Suprapubic skin (tissue), 4 donors: ENCODE measurements around the gene IFIT1B. TPM values are rescaled to one million over a fixed set of nuclear protein-coding genes. Genes with fewer than 3 reads are reported as not detected.
A peak's percentile ranks its signal among the peaks of the same experiment; 100 is the strongest.
"Not testable (repeated sequence)": the region's sequence is repeated elsewhere in the genome, so short reads cannot be mapped to it uniquely, and the experiment has no call there.

Source experiments
- DNase-seq, 2 donors: peaks; one replicate each; pipeline ENCODE4 v3.0.0-alpha.2; 2019; ENCODE audit warnings: low spot score in 2 of 2
- H3K27ac ChIP-seq: fragments of 200-600 bp; sonication (generic); one replicate; pipeline ENCODE4 v1.5.1; 2019
- H3K27me3 ChIP-seq: fragments of 200-600 bp; sonication (generic); one replicate; pipeline ENCODE4 v1.5.1; 2019
- H3K36me3 ChIP-seq: fragments of 200-600 bp; sonication (generic); one replicate; pipeline ENCODE4 v1.5.1; 2019
- H3K4me1 ChIP-seq: fragments of 200-600 bp; sonication (generic); one replicate; pipeline ENCODE4 v1.5.1; 2019
- H3K4me3 ChIP-seq: fragments of 200-600 bp; sonication (generic); one replicate; pipeline ENCODE4 v1.5.1; 2019; ENCODE audit warnings: mild to moderate bottlenecking
- H3K9me3 ChIP-seq: fragments of 200-600 bp; sonication (generic); one replicate; pipeline ENCODE4 v1.5.1; 2019
- CTCF ChIP-seq, 2 donors: fragments of 200-600 bp in 1 of 2; fragments of 450-650 bp in 1 of 2; sonication (generic) in 1 of 2; IDR thresholded peaks; one replicate each; pipeline ENCODE4 v1.5.1; 2016 to 2019; ENCODE audit warnings: antibody characterized with exemption in 2 of 2, mild to moderate bottlenecking in 1 of 2, moderate library complexity in 1 of 2
- EP300 ChIP-seq: sonication (generic); formaldehyde crosslinking; IDR thresholded peaks from one replicate; pipeline ENCODE4 v1.6.1; 2017; ENCODE audit warnings: antibody characterized with exemption
- POLR2A ChIP-seq, 2 donors: fragments of 450-650 bp; IDR thresholded peaks; one replicate each; pipeline ENCODE4 v1.6.1; 2017; ENCODE audit warnings: antibody characterized with exemption in 2 of 2, mild to moderate bottlenecking in 2 of 2, moderate library complexity in 2 of 2
- POLR2AphosphoS5 ChIP-seq, 3 donors: sonication (generic); formaldehyde crosslinking; IDR thresholded peaks; one replicate each; pipeline ENCODE4 v1.6.1; 2017; ENCODE audit warnings: antibody characterized with exemption in 3 of 3
- WGBS: methylation state at CpG from one replicate; pipeline ENCODE4 v1.1.5; 2018; 5-methylcytosine and 5-hydroxymethylcytosine counted together
- total RNA-seq, 4 donors: library from RNA; depleted of rRNA; stranded (reverse); fragments of >200 nt; gene quantifications; one replicate each; pipeline ENCODE4 v1.1.0, GENCODE V29; 2016

The IFIT1B gene
- total RNA-seq, 4 donors from 2014 or later, result not detected

GRCh38 chr10:89410551-89410950, 32.7 kb downstream of the IFIT1B start:
- not testable (repeated sequence) for H3K4me1 ChIP-seq, H3K4me3 ChIP-seq, H3K36me3 ChIP-seq, DNase-seq, H3K27me3 ChIP-seq, H3K9me3 ChIP-seq, H3K27ac ChIP-seq
- 80% methylated on average over 5 of the region's 5 CpGs for WGBS

GRCh38 chr10:89411135-89411534, 33.3 kb downstream of the IFIT1B start:
- DNase-seq, H3K27ac ChIP-seq, H3K9me3 ChIP-seq, H3K4me3 ChIP-seq, H3K27me3 ChIP-seq, H3K36me3 ChIP-seq: not testable (repeated sequence)
- WGBS, result 65% methylated on average over 2 of the region's 2 CpGs
- peaks cover 13% of the 10 kb centered on the region for H3K4me1 ChIP-seq

- H3K4me3 ChIP-seq, DNase-seq, H3K27ac ChIP-seq, H3K36me3 ChIP-seq, H3K27me3 ChIP-seq, H3K9me3 ChIP-seq: not testable (repeated sequence)
- H3K4me1 ChIP-seq, result peaks cover 18% of the 10 kb centered on the region
- WGBS, result 81% methylated on average over 10 of the region's 10 CpGs
Observed at GRCh38 chr10:89412276-89412675, 34.4 kb downstream of the IFIT1B start.

GRCh38 chr10:89413398-89413912, 35.6 kb downstream of the IFIT1B start:
- H3K36me3 ChIP-seq, result peaks cover 6% of the 10 kb centered on the region
- WGBS, result 86% methylated on average over 7 of the region's 7 CpGs
- peak overlapping the region; percentile 90 for H3K27ac ChIP-seq
- peak overlapping the region; percentile 75 for H3K4me3 ChIP-seq
- no peaks in the 10 kb centered on the region for H3K27me3 ChIP-seq
- no peak for TF ChIP-seq CTCF (IDR thresholded peaks at IDR 0.05)
- no peak for TF ChIP-seq EP300
- no peak for TF ChIP-seq POLR2A (IDR thresholded peaks at IDR 0.05)
- TF ChIP-seq POLR2AphosphoS5 (IDR thresholded peaks at IDR 0.05), result no peak
- DNase-seq, result no peak
- no peaks in the 10 kb centered on the region for H3K9me3 ChIP-seq
- peaks cover 23% of the 10 kb centered on the region for H3K4me1 ChIP-seq

GRCh38 chr10:89414146-89414878, 36.5 kb downstream of the IFIT1B start, which contains the start of gene IFIT5:
Gene IFIT5 (plus strand): TSS chr10:89414568. CDS start chr10:89414799, 231 bp downstream.
- Histone ChIP-seq H3K27me3 (no peaks in the 10 kb centered on the region), H3K4me1 (peaks cover 29% of the 10 kb centered on the region), H3K4me3 (peak within 1 kb of the TSS; percentile 75), H3K9me3 (no peaks in the 10 kb centered on the region), H3K36me3 (peaks cover 6% of the 10 kb centered on the region), H3K27ac (peak within 1 kb of the TSS; percentile 90)
- DNase-seq, result peak; percentile 79 to 87
- peak in 1 of 3 donors; percentile 7 for TF ChIP-seq POLR2AphosphoS5 (IDR thresholded peaks at IDR 0.05)
- TF ChIP-seq POLR2A (IDR thresholded peaks at IDR 0.05), result peak in 1 of 2 donors; percentile 9
- TF ChIP-seq EP300, result no peak
- no peak for TF ChIP-seq CTCF (IDR thresholded peaks at IDR 0.05)
- WGBS, result under 1% methylated on average over 48 of the region's 48 CpGs

GRCh38 chr10:89414879-89415821, 37.3 kb downstream of the IFIT1B start:
- no peaks in the 10 kb centered on the region for H3K9me3 ChIP-seq
- peak; percentile 71 to 85 for DNase-seq
- TF ChIP-seq POLR2A (IDR thresholded peaks at IDR 0.05) (no peak), CTCF (IDR thresholded peaks at IDR 0.05) (no peak), EP300 (no peak), POLR2AphosphoS5 (IDR thresholded peaks at IDR 0.05) (no peak)

More at GRCh38 chr10:89414879-89415821, 37.3 kb downstream of the IFIT1B start:
- H3K36me3 ChIP-seq, result peaks cover 6% of the 10 kb centered on the region
- 1% methylated on average over 60 of the region's 66 CpGs for WGBS
- H3K4me1 ChIP-seq, result peaks cover 34% of the 10 kb centered on the region
- no peaks in the 10 kb centered on the region for H3K27me3 ChIP-seq
- H3K27ac ChIP-seq, result peak overlapping the region; percentile 90
- peak overlapping the region; percentile 75 for H3K4me3 ChIP-seq
